ENCODE data around the gene GRIN2D.

The GRIN2D gene

GRCh38 chr19:48441360-48442050 lies 48.0 kb downstream of the GRIN2D start:
- DNase-seq (ENCODE audit: low read depth, low spot score), result no peak

- DNase-seq (ENCODE audit: low read depth, low spot score), result no peak
Observed at GRCh38 chr19:48442116-48443035, 48.9 kb downstream of the GRIN2D start.

- peak; percentile 52 for DNase-seq (ENCODE audit: low read depth, low spot score)
Observed at GRCh38 chr19:48443256-48443655, 49.8 kb downstream of the GRIN2D start.

Data from astrocyte of the hippocampus (primary cell).